Astrocyte of the spinal cord (primary cell): Measurements from ENCODE around the gene CDH22.
A peak's percentile ranks its signal among the peaks of the same experiment; 100 is the strongest.

Source experiments
- DNase-seq: peaks from one replicate; pipeline ENCODE4 v3.0.0; 2011; ENCODE audit warnings: low read depth, low spot score
- H3K4me3 ChIP-seq: 2 replicates; pipeline ENCODE4 v1.5.1; 2011; ENCODE audit warnings: low read depth, mild to moderate bottlenecking, low read length, moderate library complexity
- in situ Hi-C: cut with HindIII; loops from 2 replicates; pipeline ENCODE4 v1.10.0; 2017; ENCODE audit warnings: low sequenced_read_pairs
- TF ChIP-seq, protein P1 (sequence below): IDR thresholded peaks from 2 replicates; pipeline ENCODE4 v1.5.1; 2012; ENCODE audit warnings: low read depth, mild to moderate bottlenecking, low read length, inconsistent platforms

The CDH22 gene, protein sequence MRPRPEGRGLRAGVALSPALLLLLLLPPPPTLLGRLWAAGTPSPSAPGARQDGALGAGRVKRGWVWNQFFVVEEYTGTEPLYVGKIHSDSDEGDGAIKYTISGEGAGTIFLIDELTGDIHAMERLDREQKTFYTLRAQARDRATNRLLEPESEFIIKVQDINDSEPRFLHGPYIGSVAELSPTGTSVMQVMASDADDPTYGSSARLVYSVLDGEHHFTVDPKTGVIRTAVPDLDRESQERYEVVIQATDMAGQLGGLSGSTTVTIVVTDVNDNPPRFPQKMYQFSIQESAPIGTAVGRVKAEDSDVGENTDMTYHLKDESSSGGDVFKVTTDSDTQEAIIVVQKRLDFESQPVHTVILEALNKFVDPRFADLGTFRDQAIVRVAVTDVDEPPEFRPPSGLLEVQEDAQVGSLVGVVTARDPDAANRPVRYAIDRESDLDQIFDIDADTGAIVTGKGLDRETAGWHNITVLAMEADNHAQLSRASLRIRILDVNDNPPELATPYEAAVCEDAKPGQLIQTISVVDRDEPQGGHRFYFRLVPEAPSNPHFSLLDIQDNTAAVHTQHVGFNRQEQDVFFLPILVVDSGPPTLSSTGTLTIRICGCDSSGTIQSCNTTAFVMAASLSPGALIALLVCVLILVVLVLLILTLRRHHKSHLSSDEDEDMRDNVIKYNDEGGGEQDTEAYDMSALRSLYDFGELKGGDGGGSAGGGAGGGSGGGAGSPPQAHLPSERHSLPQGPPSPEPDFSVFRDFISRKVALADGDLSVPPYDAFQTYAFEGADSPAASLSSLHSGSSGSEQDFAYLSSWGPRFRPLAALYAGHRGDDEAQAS

DNA sequence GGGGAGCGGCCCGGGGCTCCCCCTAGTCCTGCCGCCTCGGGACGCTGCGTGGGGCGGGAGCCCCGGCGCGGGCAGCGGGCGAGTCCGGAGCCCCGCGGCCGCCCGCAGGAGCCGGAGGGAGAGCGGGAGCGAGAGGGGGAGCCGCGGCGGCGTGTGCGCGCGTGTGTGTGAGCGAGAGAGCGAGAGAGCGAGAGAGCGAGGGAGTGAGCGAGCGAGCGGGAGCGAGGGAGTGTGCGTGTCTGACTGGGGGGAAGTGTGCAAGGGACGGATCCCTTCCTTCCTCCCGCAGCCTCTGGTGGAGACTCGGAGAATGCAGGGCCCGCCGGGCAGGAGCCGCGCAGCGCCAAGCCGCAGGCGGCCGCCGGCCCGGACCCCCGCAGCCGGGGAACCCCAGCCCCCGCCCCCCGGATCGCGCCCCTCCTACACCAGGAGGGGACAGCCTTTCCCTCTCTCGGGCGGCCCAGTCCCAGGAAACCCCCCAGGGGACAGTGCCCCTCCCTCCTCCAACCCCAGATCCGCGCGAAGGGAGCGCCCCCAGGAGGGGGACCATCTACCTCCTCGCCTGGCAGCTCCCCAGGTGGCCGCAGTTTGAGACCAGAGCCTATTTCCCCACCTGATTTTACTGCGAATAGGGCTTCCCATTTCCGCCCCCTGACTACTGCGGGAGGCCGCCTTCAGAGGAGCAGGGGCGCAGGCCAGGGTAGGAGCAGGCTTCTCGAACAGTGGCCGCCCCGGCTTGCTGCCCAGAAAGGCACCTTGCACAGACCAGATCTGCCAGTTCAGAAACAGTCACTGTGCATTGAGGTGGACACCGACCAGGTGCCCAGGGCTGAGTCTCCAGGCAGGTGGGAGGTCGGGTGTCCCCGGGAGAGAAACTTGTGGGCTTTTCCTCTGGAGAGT, at the start of gene CDH22:
CDH22 (minus strand) TSS at position 241 of the 900 bp plus-strand sequence. CDS start 57,204 bp downstream, outside the sequence.
- in situ Hi-C loops = no loop called here

DNA sequence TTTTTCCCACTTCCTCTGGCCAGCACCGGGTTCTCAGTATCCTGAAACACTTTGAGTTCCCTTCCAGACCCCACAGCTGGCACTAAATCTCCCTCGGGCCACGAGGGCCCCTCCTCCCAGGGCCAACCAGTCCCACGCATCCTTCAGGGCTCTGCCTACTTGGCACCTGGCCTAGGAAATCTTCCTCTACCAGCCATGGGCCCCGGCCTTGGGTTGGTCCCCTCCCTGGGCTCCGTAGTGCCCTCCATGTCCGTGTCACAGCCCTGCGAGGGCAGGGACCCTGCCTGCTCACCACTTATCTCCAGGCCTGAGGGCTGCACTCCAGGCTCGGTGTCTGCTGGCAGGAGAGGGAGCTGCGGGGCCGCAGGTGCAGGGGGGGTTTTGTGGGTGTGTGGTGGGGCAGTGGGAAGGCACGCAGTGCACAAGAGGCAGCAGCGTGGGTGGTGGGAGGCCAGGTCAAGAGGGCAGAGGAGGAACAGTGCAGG, 48.8 kb upstream of the CDH22 start:
- TF ChIP-seq, protein P1, sequence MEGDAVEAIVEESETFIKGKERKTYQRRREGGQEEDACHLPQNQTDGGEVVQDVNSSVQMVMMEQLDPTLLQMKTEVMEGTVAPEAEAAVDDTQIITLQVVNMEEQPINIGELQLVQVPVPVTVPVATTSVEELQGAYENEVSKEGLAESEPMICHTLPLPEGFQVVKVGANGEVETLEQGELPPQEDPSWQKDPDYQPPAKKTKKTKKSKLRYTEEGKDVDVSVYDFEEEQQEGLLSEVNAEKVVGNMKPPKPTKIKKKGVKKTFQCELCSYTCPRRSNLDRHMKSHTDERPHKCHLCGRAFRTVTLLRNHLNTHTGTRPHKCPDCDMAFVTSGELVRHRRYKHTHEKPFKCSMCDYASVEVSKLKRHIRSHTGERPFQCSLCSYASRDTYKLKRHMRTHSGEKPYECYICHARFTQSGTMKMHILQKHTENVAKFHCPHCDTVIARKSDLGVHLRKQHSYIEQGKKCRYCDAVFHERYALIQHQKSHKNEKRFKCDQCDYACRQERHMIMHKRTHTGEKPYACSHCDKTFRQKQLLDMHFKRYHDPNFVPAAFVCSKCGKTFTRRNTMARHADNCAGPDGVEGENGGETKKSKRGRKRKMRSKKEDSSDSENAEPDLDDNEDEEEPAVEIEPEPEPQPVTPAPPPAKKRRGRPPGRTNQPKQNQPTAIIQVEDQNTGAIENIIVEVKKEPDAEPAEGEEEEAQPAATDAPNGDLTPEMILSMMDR = no peak
- DNase-seq = no peak
- H3K4me3 ChIP-seq = no peak overlapping the region
- in situ Hi-C loops = no loop called here

More for the DNA sequence above, at the start of gene CDH22:
- TF ChIP-seq, protein P1 = peak; percentile 10
- H3K4me3 ChIP-seq = no peak within 1 kb of the TSS
- DNase-seq = no peak

DNA sequence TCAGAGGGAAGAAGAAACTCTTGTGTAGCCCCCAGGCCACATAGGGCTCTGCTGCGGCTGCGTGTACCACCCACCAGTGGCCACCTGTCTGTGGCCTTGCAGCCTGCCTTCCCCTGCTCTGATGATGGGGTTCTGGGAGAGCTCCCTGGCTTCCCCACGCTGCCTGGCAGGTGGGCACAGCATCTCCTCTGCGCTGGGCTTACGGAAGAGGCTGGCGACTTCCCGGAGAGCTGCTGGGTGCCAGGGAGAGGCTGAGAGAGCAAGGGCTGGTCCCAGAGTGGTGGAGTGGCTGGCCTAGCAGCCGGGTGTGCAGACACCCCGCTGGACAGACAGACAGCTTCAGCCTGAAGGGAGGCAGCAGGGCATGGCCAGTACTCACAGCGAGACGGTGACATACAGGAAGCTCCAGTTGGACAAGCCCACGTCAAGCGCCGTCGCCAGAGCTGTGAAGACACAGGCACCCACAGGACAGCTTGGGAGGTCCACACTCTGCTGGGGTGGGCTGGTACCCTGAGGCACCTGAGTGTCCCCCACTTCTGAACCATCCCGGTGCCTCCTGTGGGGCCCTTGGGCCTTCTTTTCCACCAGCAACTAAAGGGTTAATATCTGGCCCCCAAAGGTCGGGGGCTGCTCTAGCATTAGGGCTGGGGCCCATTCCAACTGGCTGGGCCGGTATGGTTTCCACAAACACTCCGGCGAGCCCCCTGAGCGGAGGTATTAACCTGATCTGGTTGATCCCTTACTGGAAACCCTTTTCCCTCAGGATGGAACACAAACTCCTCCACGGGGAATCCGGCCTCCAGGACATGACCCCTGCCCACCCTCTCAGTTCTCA, 48.1 kb upstream of the CDH22 start:
- TF ChIP-seq, protein P1 = no peak
- no peak overlapping the region for H3K4me3 ChIP-seq
- in situ Hi-C loops = no loop called here

DNA sequence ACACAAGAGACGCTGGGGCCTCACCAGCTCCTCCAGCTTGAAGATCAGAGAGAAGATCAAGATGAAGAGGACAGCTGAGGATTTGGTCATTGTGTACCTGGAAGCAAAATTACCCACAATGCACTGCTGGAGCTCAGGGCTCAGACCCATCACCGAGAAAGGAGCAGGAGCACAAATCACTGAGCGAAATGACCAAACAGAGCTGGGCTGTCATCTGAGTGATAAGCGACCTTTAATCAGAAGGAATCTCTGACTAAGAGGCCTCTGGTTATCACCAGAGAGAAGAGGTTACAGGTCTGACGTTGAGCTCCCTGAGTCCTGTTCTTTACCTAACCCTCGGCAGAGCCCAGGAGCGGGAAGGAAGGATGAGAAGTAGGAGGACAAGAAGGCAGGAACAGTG, 47.5 kb upstream of the CDH22 start:
- no peak overlapping the region for H3K4me3 ChIP-seq
- TF ChIP-seq, protein P1 = no peak
- in situ Hi-C loops = no loop called here
- DNase-seq = no peak

More for the DNA sequence above, 48.1 kb upstream of the CDH22 start:
- no peak for DNase-seq

DNA sequence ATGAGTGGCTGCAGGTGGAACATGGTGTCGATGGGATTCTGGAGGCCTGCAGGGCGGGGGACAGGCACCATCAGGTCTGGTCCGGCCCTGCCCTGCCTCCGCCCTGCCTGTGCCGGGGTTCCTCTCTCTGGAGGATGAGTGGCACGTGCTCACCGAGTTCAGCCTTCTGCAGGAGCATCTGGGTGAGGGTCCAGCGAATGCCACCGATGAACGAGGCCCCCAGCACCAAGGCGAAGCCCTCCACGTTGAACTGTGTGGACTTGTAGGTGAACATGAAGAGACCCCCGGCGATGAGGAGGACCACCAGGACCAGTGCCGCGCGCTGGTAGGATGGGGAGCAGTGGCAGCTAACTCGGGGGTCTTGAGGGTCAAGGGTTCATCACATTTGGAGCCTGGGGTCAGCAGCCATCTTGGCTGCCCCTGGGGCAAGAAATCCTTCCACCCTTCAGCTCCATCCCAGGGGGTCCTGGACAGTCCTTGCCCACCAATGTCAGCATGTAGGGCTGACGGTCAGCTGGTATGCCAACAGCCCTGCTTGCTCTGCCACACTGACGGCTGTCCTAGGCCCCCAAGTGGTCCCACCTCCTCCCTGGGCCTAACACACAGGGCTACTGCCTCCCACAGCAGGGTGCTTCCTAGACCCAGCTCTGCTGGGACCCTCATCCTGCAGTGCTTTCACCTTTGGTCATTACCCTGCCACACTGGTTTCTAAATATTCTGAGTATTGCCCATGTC, 46.8 kb upstream of the CDH22 start:
- TF ChIP-seq, protein P1 = no peak

More for the DNA sequence above, 46.8 kb upstream of the CDH22 start:
- no peak overlapping the region for H3K4me3 ChIP-seq
- in situ Hi-C loops = no loop called here
- no peak for DNase-seq
